ENCODE results near the gene SERPINB8.

DNA sequence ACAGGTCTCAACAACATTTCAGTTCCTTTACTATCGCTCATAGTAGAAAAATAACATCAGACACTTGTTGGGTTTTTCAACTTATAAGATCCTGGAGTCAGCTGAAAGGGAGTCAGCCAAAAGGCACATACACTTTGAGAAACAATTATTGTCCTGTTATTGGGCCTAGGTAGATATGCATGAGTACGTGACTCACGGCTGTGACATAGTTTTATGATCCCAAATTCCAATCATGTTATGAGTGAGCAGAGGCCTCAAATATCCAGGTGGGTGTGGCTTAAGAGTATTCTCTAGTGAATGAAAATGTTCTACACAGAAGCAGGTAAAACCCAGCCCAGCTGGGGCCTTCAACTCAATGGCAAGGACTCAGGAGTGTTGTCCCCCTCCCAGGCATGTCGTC, 27.2 kb downstream of the SERPINB8 start:
- no peak for TF ChIP-seq EZH2phosphoT487 (IDR thresholded peaks at IDR 0.05; ENCODE audit: low read depth, severe bottlenecking, unreplicated experiment)
- TF ChIP-seq, protein P1, sequence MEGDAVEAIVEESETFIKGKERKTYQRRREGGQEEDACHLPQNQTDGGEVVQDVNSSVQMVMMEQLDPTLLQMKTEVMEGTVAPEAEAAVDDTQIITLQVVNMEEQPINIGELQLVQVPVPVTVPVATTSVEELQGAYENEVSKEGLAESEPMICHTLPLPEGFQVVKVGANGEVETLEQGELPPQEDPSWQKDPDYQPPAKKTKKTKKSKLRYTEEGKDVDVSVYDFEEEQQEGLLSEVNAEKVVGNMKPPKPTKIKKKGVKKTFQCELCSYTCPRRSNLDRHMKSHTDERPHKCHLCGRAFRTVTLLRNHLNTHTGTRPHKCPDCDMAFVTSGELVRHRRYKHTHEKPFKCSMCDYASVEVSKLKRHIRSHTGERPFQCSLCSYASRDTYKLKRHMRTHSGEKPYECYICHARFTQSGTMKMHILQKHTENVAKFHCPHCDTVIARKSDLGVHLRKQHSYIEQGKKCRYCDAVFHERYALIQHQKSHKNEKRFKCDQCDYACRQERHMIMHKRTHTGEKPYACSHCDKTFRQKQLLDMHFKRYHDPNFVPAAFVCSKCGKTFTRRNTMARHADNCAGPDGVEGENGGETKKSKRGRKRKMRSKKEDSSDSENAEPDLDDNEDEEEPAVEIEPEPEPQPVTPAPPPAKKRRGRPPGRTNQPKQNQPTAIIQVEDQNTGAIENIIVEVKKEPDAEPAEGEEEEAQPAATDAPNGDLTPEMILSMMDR (IDR thresholded peaks at IDR 0.05; ENCODE audit: poor library complexity), result no peak

All from hepatocyte (in vitro differentiated cells).